IMR-90 (cell line): ENCODE measurements around the gene SUV39H2.

Experiments
- CEBPB ChIP-seq: IDR thresholded peaks from 2 replicates; pipeline ENCODE4 v1.6.1; 2012; ENCODE audit warnings: low read depth, low read length, improper control_type of control experiment
- CTCF ChIP-seq: conservative IDR thresholded peaks from 2 replicates; pipeline ENCODE4 v1.5.1; 2012; ENCODE audit warnings: mild to moderate bottlenecking, low read depth, low read length, improper control_type of control experiment
- ELK1 ChIP-seq: fragments of 150-350 bp; IDR thresholded peaks from 2 replicates; pipeline ENCODE4 v1.6.1; 2016; ENCODE audit warnings: low read depth, mild to moderate bottlenecking, low read length, moderate library complexity, borderline replicate concordance
- MAFK ChIP-seq: IDR thresholded peaks from 2 replicates; pipeline ENCODE4 v1.6.1; 2012; ENCODE audit warnings: low read depth, low read length, improper control_type of control experiment
- POLR2A ChIP-seq: IDR thresholded peaks from 2 replicates; pipeline ENCODE4 v1.6.1; 2012; ENCODE audit warnings: mild to moderate bottlenecking, low read depth, low read length
- RAD21 ChIP-seq: IDR thresholded peaks from 2 replicates; pipeline ENCODE4 v1.6.1; 2012; ENCODE audit warnings: low read length, improper control_type of control experiment
- SMC3 ChIP-seq: fragments of 150-350 bp; IDR thresholded peaks from 2 replicates; pipeline ENCODE4 v1.6.1; 2016; ENCODE audit warnings: low read depth, mild to moderate bottlenecking, antibody characterized with exemption, low read length, moderate library complexity

DNA sequence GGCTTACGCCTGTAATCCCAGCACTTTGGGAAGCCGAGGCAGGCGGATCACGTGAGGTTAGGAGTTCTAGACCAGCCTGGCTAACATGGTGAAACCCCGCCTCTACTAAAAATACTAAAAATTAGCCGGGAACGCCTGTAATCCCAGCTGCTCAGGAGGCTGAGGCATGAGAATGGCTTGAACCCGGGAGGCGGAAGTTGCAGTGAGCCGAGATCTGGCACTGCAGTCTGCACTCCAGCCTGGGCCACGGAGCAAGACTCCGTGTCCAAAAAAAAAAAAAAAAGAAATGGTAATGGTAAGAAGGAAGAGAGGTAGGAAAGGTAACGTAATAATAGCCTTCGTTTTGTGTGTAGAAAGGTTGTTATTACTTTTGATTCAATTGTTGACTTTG is 39.4 kb upstream of the SUV39H2 start:
- TF ChIP-seq CTCF (no peak), POLR2A (no peak), ELK1 (no peak), RAD21 (no peak), MAFK (no peak), CEBPB (no peak), SMC3 (no peak)
